GM18520 (cell line): Measurements from ENCODE around the gene C1QTNF9.
"Not testable (repeated sequence)": the region's sequence is repeated elsewhere in the genome, so short reads cannot be mapped to it uniquely, and the experiment has no call there.

ENCODE experiments used
- ATAC-seq: cut with Tn5 transposase; IDR thresholded peaks from one replicate; pipeline ENCODE4 v1.9.1; 2021; ENCODE audit not compliant: unreplicated experiment

C1QTNF9 gene

DNA sequence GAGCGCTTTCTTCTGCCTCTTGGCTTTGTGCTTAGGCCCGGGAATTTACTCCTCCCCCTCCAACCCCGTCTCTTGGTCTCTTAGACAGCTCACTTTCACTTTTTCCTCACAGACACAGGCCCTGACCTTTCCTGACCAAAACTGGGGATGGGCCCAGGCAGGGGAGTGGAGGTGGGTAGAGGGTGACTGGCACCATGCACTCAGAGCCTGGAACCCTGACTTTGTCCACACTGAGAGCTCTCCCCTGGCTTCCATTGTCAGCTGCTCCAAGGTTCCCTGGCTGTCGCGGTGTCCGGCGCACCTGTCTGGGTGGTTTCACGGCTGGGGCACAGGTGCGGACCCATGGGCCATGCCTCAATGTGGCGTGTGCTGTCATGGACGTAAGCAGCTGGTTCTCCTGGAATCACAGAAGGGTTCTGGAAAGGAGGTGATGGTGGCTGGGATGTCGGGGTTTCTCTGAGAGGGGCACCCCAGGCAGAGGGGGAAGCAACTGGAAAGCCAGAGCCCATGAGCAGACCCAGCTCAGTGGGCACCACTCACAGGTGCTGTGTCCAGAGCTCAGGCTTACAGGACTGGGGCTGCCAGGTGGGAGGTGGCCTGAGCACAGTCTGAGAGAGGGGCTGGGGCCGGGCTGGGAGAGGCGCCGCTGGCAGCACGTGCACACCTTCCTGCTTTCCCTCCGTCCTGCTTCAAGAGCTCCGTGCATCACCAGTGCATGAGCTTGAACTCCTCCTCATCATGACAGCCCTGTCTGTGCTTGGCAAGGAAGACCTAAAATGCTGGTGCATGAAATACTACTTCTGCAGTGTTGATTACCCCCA, 28.0 kb upstream of the C1QTNF9 start:
- no peak for ATAC-seq

DNA sequence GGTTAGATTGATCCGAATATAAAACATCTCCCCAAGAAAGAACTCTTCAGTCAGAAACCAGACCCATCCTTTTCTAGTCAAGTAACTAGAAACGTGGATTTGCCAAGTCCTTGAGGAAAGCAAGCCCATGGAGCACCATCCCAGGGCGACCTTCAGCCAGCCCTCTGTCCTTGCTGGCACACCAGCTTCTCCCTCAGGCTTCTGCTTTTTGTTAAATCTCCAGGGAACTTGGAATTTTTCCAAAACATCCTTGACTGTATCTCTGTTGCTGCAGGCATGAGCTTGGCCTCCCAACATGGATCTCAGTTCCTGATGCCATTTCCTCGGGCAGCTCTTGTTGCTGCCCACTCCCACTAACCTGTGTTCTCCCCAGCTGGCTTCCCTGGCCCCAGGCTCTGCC, 27.1 kb upstream of the C1QTNF9 start:
- no peak for ATAC-seq

DNA sequence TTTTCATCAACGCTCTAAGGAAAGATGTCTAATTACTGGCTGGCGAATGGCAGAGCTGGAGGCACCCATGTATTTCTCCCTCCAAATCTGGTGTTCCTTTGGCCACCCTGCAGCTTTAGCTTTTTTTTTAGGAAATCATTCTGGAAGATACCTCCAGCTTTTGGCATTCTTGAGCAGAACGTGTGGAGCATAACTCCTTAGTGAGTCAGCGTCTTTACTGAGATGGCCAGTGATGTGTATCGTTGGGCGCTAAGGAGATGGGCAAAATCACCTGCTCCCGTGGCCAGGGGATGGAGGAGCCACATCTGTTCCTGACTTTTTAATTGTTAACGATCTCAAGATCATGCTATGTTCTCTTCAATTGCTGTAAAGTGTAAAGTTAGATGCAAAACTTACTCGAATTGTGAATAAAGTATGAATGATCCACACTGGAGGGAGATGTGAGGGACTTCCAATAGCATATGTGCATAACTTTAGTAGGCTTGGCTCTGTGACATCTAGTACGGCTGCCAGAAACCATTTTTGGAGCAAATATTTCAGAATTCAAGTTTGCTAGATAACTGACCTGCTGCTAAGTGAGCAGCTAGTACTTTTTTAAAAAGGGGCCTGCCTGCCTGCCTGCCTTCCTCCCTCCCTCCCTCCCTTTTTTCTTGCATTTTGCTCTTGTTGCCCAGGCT, 24.4 kb upstream of the C1QTNF9 start:
- no peak for ATAC-seq

DNA sequence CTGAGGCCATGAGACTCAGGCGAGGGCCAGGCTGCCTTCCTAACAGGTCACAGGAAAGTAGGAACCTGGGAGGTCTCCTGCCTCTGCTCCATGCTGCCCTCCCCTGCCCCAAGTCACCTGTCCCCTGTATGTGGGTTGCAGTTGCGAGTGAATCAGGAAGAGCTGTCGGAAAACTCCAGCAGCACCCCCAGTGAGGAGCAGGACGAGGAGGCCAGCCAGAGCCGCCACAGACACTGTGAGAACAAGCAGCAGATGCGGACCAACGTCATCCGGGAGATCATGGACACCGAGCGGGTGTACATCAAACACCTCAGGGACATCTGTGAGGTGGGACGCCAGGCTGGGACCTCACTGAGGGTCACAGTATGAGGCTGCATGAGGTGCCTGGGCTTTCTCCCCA, 22.8 kb upstream of the C1QTNF9 start:
- ATAC-seq: no peak

DNA sequence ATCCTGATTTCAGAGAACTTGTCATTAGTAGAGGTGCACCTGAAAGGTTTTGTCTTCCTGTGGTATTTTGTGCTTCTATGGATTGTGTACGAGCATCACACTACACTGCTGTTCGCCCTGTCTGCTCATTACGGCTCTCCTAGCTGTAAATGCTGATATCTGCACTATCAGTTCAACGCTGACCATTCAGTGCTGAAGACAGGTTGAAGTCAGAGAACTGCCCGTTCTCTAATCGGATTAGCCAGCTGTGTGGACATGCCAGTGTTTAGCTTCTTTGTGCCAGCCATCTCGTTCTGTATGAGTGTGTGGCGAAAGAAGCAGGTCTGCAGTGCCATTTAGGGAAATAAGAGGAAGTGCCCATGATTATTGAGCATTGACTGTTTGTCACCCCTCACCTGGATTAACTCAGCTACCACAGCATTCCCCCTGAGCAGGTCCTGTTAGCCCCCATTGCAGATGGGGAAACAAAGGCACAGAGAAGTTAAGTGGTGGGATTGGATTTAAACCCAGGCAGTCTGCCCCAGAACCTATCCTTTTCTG, 21.6 kb upstream of the C1QTNF9 start:
- ATAC-seq: no peak

DNA sequence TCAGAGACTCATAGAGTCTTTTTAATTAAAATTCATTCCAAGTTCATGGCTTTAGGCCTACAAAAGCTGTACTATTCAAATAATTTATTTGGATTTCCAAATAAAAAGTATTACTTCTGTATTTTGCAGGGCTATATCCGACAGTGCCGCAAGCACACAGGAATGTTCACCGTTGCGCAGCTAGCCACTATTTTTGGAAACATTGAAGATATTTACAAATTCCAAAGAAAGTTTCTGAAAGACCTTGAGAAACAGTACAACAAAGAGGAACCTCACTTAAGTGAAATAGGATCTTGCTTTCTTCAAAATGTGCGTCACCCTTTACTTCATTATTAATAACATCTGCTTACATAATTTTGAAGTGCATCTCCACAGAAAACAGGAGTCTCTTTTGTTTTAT, 20.5 kb upstream of the C1QTNF9 start:
- no peak for ATAC-seq

DNA sequence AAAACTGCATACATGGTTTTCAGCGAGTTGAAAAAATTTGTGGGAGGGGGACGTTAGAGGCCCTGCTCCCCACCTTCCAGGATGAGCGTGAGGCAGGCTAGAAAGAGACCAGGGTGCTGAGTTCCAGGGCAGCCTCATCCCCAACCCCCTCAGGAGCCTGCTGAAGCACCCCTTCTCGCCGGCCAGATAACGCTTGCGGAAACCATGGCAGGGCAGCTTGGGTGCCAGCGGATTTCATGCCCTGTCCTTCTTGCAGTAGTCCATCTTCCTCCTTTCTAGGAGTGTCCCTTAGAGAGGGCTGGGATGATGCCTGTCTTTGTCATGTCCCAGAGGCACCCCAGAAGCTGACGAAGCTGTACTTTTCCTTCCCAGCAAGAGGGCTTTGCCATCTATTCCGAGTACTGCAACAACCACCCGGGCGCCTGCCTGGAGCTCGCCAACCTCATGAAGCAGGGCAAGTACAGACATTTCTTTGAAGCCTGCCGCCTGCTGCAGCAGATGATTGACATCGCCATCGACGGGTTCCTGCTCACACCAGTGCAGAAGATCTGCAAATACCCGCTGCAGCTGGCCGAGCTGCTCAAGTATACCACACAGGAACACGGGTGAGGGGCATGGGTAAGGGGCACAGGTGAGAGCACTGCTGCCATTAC, 19.0 kb upstream of the C1QTNF9 start:
- no peak for ATAC-seq

DNA sequence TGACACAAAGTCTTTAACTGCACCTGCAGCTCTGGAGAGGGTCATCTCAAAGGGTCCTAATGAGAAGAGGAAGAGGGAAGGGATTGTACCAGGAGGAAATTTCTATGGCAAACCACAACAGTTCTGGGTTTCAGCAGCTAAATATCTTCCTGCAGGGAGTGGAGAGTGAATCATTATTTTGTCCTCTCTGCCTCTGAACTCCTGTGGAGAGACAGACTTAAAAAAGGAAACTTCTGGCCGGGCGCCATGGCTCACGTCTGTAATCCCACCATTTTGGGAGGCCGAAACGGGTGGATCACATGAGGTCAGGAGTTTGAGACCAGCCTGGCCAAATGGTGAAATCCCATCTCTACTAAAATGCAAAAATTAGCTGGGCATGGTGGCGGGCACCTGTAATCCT, 16.9 kb upstream of the C1QTNF9 start:
- no peak for ATAC-seq

DNA sequence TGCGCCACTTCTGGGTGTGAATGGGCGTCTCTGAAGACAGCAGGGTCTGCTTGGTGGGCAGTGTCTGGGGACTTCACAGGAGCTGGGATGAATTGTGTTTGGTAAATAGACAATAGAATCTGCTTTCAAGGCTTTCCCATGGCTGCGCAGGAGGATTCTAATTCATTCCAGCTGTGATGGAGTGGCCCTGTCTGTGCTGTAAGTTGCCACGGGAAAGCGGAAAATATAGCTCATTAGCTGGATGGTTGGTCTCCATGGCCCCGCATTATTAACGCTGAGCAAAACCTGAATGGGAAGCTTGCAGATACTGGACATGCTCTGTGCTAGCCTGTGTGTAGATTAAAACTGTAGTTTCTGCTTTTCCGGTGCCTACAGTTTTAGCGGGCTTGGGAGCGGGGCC, 15.6 kb upstream of the C1QTNF9 start:
- ATAC-seq: no peak

GRCh38 chr13:24299488-24300114, 9.8 kb upstream of the C1QTNF9 start:
- ATAC-seq: no peak

DNA sequence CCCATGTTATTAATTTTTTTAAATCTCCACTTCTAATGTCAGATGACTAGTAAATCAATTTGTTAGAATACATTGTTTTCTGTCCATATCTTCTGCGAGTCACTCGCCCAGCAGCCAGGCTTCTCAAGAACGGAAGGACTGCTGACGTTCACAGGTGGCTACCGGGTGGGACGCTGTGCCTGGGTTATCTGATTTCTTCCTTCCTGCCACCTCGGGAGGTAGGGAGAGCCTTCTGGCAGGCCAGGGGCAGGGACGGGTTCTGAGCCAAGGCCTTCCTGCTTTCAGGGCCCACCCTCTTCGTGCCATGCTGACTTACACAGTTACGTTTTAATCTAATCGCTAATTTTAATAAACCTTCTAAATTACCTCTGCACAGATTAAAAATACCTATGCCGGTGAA, 7.9 kb upstream of the C1QTNF9 start:
- ATAC-seq: no peak

- ATAC-seq: no peak
Observed at GRCh38 chr13:24301911-24302310, 7.5 kb upstream of the C1QTNF9 start.

GRCh38 chr13:24304620-24305019, 4.8 kb upstream of the C1QTNF9 start:
- ATAC-seq: no peak

GRCh38 chr13:24306632-24307031, 2.7 kb upstream of the C1QTNF9 start:
- ATAC-seq: no peak

- ATAC-seq: no peak
Observed at GRCh38 chr13:24307211-24308067, 1.9 kb upstream of the C1QTNF9 start.

DNA sequence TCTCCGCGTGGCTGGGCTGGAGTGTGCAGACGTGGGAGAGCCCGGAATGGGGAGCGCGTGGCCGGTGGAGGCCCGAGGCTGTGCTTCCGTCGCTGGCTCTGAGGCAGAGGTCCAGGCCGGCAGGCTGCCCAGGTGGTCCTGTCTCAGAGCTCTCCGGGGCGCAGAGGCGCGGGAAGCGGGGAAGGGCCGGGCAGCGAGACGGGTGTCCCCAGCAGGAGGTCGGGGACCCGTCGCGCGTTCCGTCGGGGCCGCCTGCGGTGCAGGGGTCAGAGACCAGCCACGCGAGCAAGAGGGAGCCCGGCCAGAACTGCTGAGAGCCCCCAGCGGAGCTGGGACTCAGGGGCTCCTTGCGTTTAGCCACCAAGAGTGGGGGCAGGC, 1.3 kb upstream of the C1QTNF9 start:
- ATAC-seq: no peak

GRCh38 chr13:24308488-24309020, 826 bp upstream of the C1QTNF9 start:
- ATAC-seq: no peak

- no peak for ATAC-seq
Observed at GRCh38 chr13:24313439-24313838, 4.1 kb downstream of the C1QTNF9 start.

GRCh38 chr13:24317835-24318234, 8.5 kb downstream of the C1QTNF9 start:
- not testable (repeated sequence) for ATAC-seq

GRCh38 chr13:24318878-24319277, 9.5 kb downstream of the C1QTNF9 start:
- not testable (repeated sequence) for ATAC-seq
